GM19035 (cell line): Measurements from ENCODE around the gene DMBT1.
"Not testable (repeated sequence)": the region's sequence is repeated elsewhere in the genome, so short reads cannot be mapped to it uniquely, and the experiment has no call there.

Experiments
- ATAC-seq: cut with Tn5 transposase; IDR thresholded peaks from one replicate; pipeline ENCODE4 v1.9.1; 2021; ENCODE audit not compliant: unreplicated experiment

DMBT1 gene

GRCh38 chr10:122577311-122577885 is 16.8 kb downstream of the DMBT1 start:
- no peak for ATAC-seq

- ATAC-seq, result not testable (repeated sequence)
These were observed 25.5 kb downstream of the DMBT1 start for GRCh38 chr10:122586070-122586469.

- no peak for ATAC-seq
These were observed 26.7 kb downstream of the DMBT1 start for GRCh38 chr10:122587098-122587760.

- ATAC-seq, result no peak
These were observed 27.8 kb downstream of the DMBT1 start for GRCh38 chr10:122588381-122588780.

- no peak for ATAC-seq
These were observed 29.6 kb downstream of the DMBT1 start for GRCh38 chr10:122590153-122590552.

GRCh38 chr10:122591736-122592135 is 31.2 kb downstream of the DMBT1 start:
- no peak for ATAC-seq

- ATAC-seq, result no peak
These were observed 31.6 kb downstream of the DMBT1 start for GRCh38 chr10:122592161-122592560.

- ATAC-seq, result no peak
These were observed 57.1 kb downstream of the DMBT1 start for GRCh38 chr10:122617476-122618270.

GRCh38 chr10:122618461-122619165 is 58.1 kb downstream of the DMBT1 start:
- no peak for ATAC-seq

GRCh38 chr10:122620961-122621360 is 60.4 kb downstream of the DMBT1 start:
- ATAC-seq, result not testable (repeated sequence)

GRCh38 chr10:122624546-122624945 is 64.0 kb downstream of the DMBT1 start:
- ATAC-seq, result no peak

GRCh38 chr10:122630526-122630925 is 70.0 kb downstream of the DMBT1 start:
- no peak for ATAC-seq

GRCh38 chr10:122632031-122632430 is 71.5 kb downstream of the DMBT1 start:
- no peak for ATAC-seq

- no peak for ATAC-seq
These were observed 72.0 kb downstream of the DMBT1 start for GRCh38 chr10:122632576-122632975.

- no peak for ATAC-seq
These were observed 76.4 kb downstream of the DMBT1 start for GRCh38 chr10:122636953-122637352.

- no peak for ATAC-seq
These were observed 76.8 kb downstream of the DMBT1 start for GRCh38 chr10:122637376-122637775.

- no peak for ATAC-seq
These were observed 77.6 kb downstream of the DMBT1 start for GRCh38 chr10:122638106-122638505.

- no peak for ATAC-seq
These were observed 79.2 kb downstream of the DMBT1 start for GRCh38 chr10:122639801-122640200.

GRCh38 chr10:122640921-122641320 is 80.4 kb downstream of the DMBT1 start:
- no peak for ATAC-seq

GRCh38 chr10:122642726-122643605 is 82.4 kb downstream of the DMBT1 start:
- no peak for ATAC-seq
